Heart left ventricle (tissue), 16 donors: ENCODE measurements around the gene PANX3. TPM values are rescaled to one million over a fixed set of nuclear protein-coding genes. Genes with fewer than 3 reads are reported as not detected.

Experiments
- ATAC-seq, 4 donors: fragments of 200-7000 bp; cut with Tn5 transposase; one replicate each; pipeline ENCODE4 v1.9.1; 2020 to 2022; ENCODE audit warnings: moderate library complexity in 4 of 4, mild to moderate bottlenecking in 3 of 4, moderate number of reproducible peaks in 1 of 4
- DNase-seq, 5 donors: peaks; one replicate each; pipeline ENCODE4 v3.0.0-alpha.2; 2020
- H3K27ac ChIP-seq, 12 donors: fragments of 200-600 bp; sonication (generic) in 4 of 12; one replicate each; pipeline versions ENCODE4 v1.5.0 to v1.8.0; 2016 to 2022; ENCODE audit warnings: mild to moderate bottlenecking in 2 of 12
- H3K27me3 ChIP-seq, 9 donors: fragments of 200-600 bp; sonication (generic) in 2 of 9; one replicate each; pipeline versions ENCODE4 v1.5.1 to v1.8.0; 2016 to 2022; ENCODE audit warnings: mild to moderate bottlenecking in 3 of 9
- H3K36me3 ChIP-seq, 9 donors: fragments of 200-600 bp; sonication (generic) in 2 of 9; one replicate each; pipeline versions ENCODE4 v1.5.0 to v1.8.0; 2018 to 2022; ENCODE audit warnings: mild to moderate bottlenecking in 2 of 9
- H3K4me1 ChIP-seq, 12 donors: fragments of 200-600 bp; sonication (generic) in 4 of 12; one replicate each; pipeline versions ENCODE4 v1.5.0 to v1.8.0; 2016 to 2022; ENCODE audit warnings: mild to moderate bottlenecking in 3 of 12
- H3K4me3 ChIP-seq, 12 donors: fragments of 200-600 bp; sonication (generic) in 4 of 12; one replicate each; pipeline versions ENCODE4 v1.5.0 to v1.8.0; 2017 to 2022; ENCODE audit warnings: mild to moderate bottlenecking in 9 of 12, moderate library complexity in 4 of 12
- H3K9me3 ChIP-seq, 12 donors: fragments of 200-600 bp; sonication (generic) in 4 of 12; one replicate each; pipeline versions ENCODE4 v1.5.0 to v1.8.0; 2016 to 2022; ENCODE audit warnings: mild to moderate bottlenecking in 1 of 12
- CTCF ChIP-seq, 12 donors: fragments of 200-600 bp; sonication (generic) in 4 of 12; IDR thresholded peaks; one replicate each; pipeline versions ENCODE4 v1.5.0 to v1.8.0; 2018 to 2022; ENCODE audit warnings: antibody characterized with exemption in 12 of 12, mild to moderate bottlenecking in 5 of 12
- POLR2A ChIP-seq, 2 donors: fragments of 450-650 bp; IDR thresholded peaks; one replicate each; pipeline ENCODE4 v1.6.1; 2017; ENCODE audit warnings: antibody characterized with exemption in 2 of 2, mild to moderate bottlenecking in 2 of 2, moderate library complexity in 2 of 2
- WGBS, 4 donors: extraction: QIAGEN DNeasy Blood & Tissue Kit in 2 of 4; methylation state at CpG; one replicate each; pipeline versions ENCODE4 v1.1.5 to v1.1.7; 2013 to 2018; 5-methylcytosine and 5-hydroxymethylcytosine counted together
- intact Hi-C, 10 donors: fragments of 100-400 bp; cut with DNase I; formaldehyde crosslinking; loops; one replicate each; pipeline versions ENCODE4 v1.11.1 to v1.14.2; 2022
- polyA plus RNA-seq, 2 donors: library from polyadenylated mRNA; stranded (reverse); fragments of 200-250 nt; gene quantifications; one replicate each; pipeline ENCODE4 v1.2.3, GENCODE V29; 2013
- total RNA-seq, 9 donors: library from RNA; depleted of rRNA in 2 of 9; stranded (reverse); fragments of >200 nt in 2 of 9; fragmentation: NEBNext Ultra II Directional in 3 of 9; extraction: Animal tissue kit (Norgen Biotek cat#: 25700) in 3 of 9; gene quantifications; one replicate each; pipeline versions ENCODE4 v1.1.0 to v1.2.4, GENCODE V29; 2016 to 2023
- donor health status: ischemic (EF 13 %, LVEDD 7.1; RV severe dilation, severe dysfunction).
- donor health status: healthy with polysubstance abuse.
- donor health status: DM: no; HTN: yes; CAD: no.
- donor health status: DM: no; HTN: no; CAD: no.
- donor health status: ischemic (EF 25% LVEDD 6.9; RV normal size, moderate dysfunction).
- donor health status: ischemic (EF 25% LVEDD 5.7; RV mildly dilated, moderate dysfunction).
- donor health status: healthy.
- donor health status: DM: yes; HTN: yes; CAD: no.
- donor health status: ischemic (EF 35%, LVEDD 5.7; RV mildly dilated, moderate dysfunction).
- donor health status: nonischemic (EF 11% LVEDD 7.7; RV severe dilation, severe dysfunction).
- donor health status: DM: yes; HTN: yes; CAD: no.
- donor health status: PGD.
- donor health status: ischemic (EF 29% LVEDD 5.4; RV normal size, mild dysfunction).
- donor health status: nonischemic (EF 23%, LVEDD 6.1; RV moderate dilation, normal function).

The PANX3 gene
- total and polyA plus RNA-seq, 11 donors = not detected

- Histone ChIP-seq H3K4me3 (no peak overlapping the region), H3K4me1 (no peaks in the 10 kb centered on the region), H3K9me3 (no peaks in the 10 kb centered on the region), H3K27ac (no peak overlapping the region), H3K36me3 (peaks cover 0 to 71% (median 29%) of the 10 kb centered on the region in 9 donors), H3K27me3 (no peaks in the 10 kb centered on the region)
- ATAC-seq (no peak), DNase-seq (no peak)
- intact Hi-C loops = loop anchor here in 2 of 10 donors (10.0 kb wide), 2 partner anchors 133 to 203 kb away; partner anchors contain the start of gene ROBO3 (in 1 of the 2)
- 83 to 86% (median 83%) methylated on average over 4 of the region's 4 CpGs for WGBS, 4 donors
- TF ChIP-seq CTCF (IDR thresholded peaks at IDR 0.05) (no peak), POLR2A (IDR thresholded peaks at IDR 0.05) (no peak)
Measured at GRCh38 chr11:124662106-124662505, 50.9 kb downstream of the PANX3 start.

GRCh38 chr11:124663861-124664260 is 52.6 kb downstream of the PANX3 start:
- H3K4me1 ChIP-seq = no peaks in the 10 kb centered on the region
- DNase-seq (no peak), ATAC-seq (no peak)
- 81 to 93% (median 89%) methylated on average over 2 of the region's 2 CpGs for WGBS, 4 donors
- H3K27ac ChIP-seq = no peak overlapping the region
- H3K27me3 ChIP-seq = no peaks in the 10 kb centered on the region
- no peak for TF ChIP-seq POLR2A (IDR thresholded peaks at IDR 0.05)
- no peak for TF ChIP-seq CTCF (IDR thresholded peaks at IDR 0.05)
- intact Hi-C loops = loop anchor here in 2 of 10 donors (10.0 kb wide), 2 partner anchors 131 to 201 kb away; partner anchors contain the start of gene ROBO3 (in 1 of the 2)
- no peak overlapping the region for H3K4me3 ChIP-seq
- H3K36me3 ChIP-seq = peaks cover 0 to 68% (median 20%) of the 10 kb centered on the region in 9 donors
- H3K9me3 ChIP-seq = no peaks in the 10 kb centered on the region

- Histone ChIP-seq H3K27ac (no peak overlapping the region), H3K27me3 (no peaks in the 10 kb centered on the region), H3K4me1 (peaks cover 0 to 11% (median 2%) of the 10 kb centered on the region in 12 donors), H3K4me3 (no peak overlapping the region), H3K9me3 (no peaks in the 10 kb centered on the region), H3K36me3 (peaks cover 0 to 55% (median 18%) of the 10 kb centered on the region in 9 donors)
- DNase-seq (no peak), ATAC-seq (no peak)
- TF ChIP-seq CTCF (IDR thresholded peaks at IDR 0.05) = no peak
- no peak for TF ChIP-seq POLR2A (IDR thresholded peaks at IDR 0.05)
- 92 to 97% (median 93%) methylated on average over 3 of the region's 3 CpGs for WGBS, 4 donors
- intact Hi-C loops = loop anchor here in 5 of 10 donors (5.0 to 10.0 kb wide), 4 partner anchors 75 to 197 kb away; partner anchors contain the start of gene ROBO3 (in 1 of the 5)
Measured at GRCh38 chr11:124667601-124668000, 56.4 kb downstream of the PANX3 start.

GRCh38 chr11:124669193-124669592 is 58.0 kb downstream of the PANX3 start:
- H3K36me3 ChIP-seq = peaks cover 0 to 43% (median 14%) of the 10 kb centered on the region in 9 donors
- ATAC-seq = peak in 2 of 4 donors; percentile 29 to 41
- H3K4me1 ChIP-seq = peaks cover 0 to 19% (median 11%) of the 10 kb centered on the region in 12 donors
- no peak overlapping the region for H3K4me3 ChIP-seq
- TF ChIP-seq POLR2A (IDR thresholded peaks at IDR 0.05) (no peak), CTCF (IDR thresholded peaks at IDR 0.05) (peak; percentile 74 to 91 (median 80))
- DNase-seq = peak in 3 of 5 donors; percentile 30 to 49 (median 45)
- no peak overlapping the region for H3K27ac ChIP-seq
- H3K27me3 ChIP-seq = no peaks in the 10 kb centered on the region
- H3K9me3 ChIP-seq = no peaks in the 10 kb centered on the region
- intact Hi-C loops = loop anchor here (1.0 to 10.0 kb wide), 12 partner anchors 73 to 196 kb away; partner anchors contain the start of genes ESAM (in 3 of the 10) and ROBO3 (in 1 of the 10)
- 21 to 23% (median 22%) methylated on average over 8 of the region's 8 CpGs for WGBS, 4 donors

Other genes with a start within 250 kb of the PANX3 start
- gene OR8B2, start 226.9 kb upstream of the PANX3 start, total RNA-seq = not detected
- not detected for gene OR8B2, start 226.9 kb upstream of the PANX3 start, polyA plus RNA-seq
- not detected for gene OR8B3, start 212.4 kb upstream of the PANX3 start, total RNA-seq
- gene OR8B3, start 212.4 kb upstream of the PANX3 start, polyA plus RNA-seq = not detected
- gene OR8B4, start 186.6 kb upstream of the PANX3 start, total RNA-seq = not detected
- gene OR8B4, start 186.6 kb upstream of the PANX3 start, polyA plus RNA-seq = not detected
- gene OR8B8, start 165.7 kb upstream of the PANX3 start, total RNA-seq = not detected
- not detected for gene OR8B8, start 165.7 kb upstream of the PANX3 start, polyA plus RNA-seq
- gene OR8B12, start 67.8 kb upstream of the PANX3 start, total RNA-seq = not detected
- not detected for gene OR8B12, start 67.8 kb upstream of the PANX3 start, polyA plus RNA-seq
- not detected for gene OR8A1, start 41.4 kb upstream of the PANX3 start, total RNA-seq
- gene OR8A1, start 41.4 kb upstream of the PANX3 start, polyA plus RNA-seq = not detected
- 10 to 100 TPM; 13.9 to 24.9 (median 19.8) TPM for gene TBRG1, start 11.4 kb downstream of the PANX3 start, total RNA-seq
- gene TBRG1, start 11.4 kb downstream of the PANX3 start, polyA plus RNA-seq = 10 to 100 TPM; 12.0 to 27.2 TPM
- 10 to 100 TPM; 36.7 to 87.8 (median 60.1) TPM for gene SIAE, start 62.3 kb downstream of the PANX3 start, total RNA-seq
- gene SIAE, start 62.3 kb downstream of the PANX3 start, polyA plus RNA-seq = 10 to 100 TPM; 24.2 to 43.1 TPM
- 1 to 10 TPM; 1.3 to 4.4 (median 2.8) TPM for gene SPA17, start 62.5 kb downstream of the PANX3 start, total RNA-seq
- gene SPA17, start 62.5 kb downstream of the PANX3 start, polyA plus RNA-seq = 1 to 10 TPM; 3.3 to 5.6 TPM
- 1 to 10 TPM; 1.2 to 9.0 (median 3.3) TPM for gene NRGN, start 128.5 kb downstream of the PANX3 start, total RNA-seq
- 10 to 100 TPM in 1 of 2 donors, 1 to 10 TPM in 1; 4.4 to 13.8 TPM for gene NRGN, start 128.5 kb downstream of the PANX3 start, polyA plus RNA-seq
- 1 to 10 TPM in 6 of 9 donors, under 1 TPM in 3; 0.44 to 4.8 (median 1.4) TPM for gene VSIG2, start 140.8 kb downstream of the PANX3 start, total RNA-seq
- under 1 TPM; 0.42 to 0.61 TPM for gene VSIG2, start 140.8 kb downstream of the PANX3 start, polyA plus RNA-seq
- gene ESAM, start 150.9 kb downstream of the PANX3 start, total RNA-seq = 100 to 1,000 TPM in 1 of 9 donors, 10 to 100 TPM in 8; 24.8 to 111 (median 43.3) TPM
- gene ESAM, start 150.9 kb downstream of the PANX3 start, polyA plus RNA-seq = 10 to 100 TPM; 35.9 to 81.2 TPM
- 1 to 10 TPM; 2.2 to 5.4 (median 3.1) TPM for gene MSANTD2, start 189.0 kb downstream of the PANX3 start, total RNA-seq
- gene MSANTD2, start 189.0 kb downstream of the PANX3 start, polyA plus RNA-seq = 1 to 10 TPM; 3.1 to 4.3 TPM